ENCODE data around the gene FOXK2. TPM values are rescaled to one million over a fixed set of nuclear protein-coding genes. Genes with fewer than 3 reads are reported as not detected.

The FOXK2 gene
- total RNA-seq, 1 donor from 2014 or later, result 18.0 TPM

DNA sequence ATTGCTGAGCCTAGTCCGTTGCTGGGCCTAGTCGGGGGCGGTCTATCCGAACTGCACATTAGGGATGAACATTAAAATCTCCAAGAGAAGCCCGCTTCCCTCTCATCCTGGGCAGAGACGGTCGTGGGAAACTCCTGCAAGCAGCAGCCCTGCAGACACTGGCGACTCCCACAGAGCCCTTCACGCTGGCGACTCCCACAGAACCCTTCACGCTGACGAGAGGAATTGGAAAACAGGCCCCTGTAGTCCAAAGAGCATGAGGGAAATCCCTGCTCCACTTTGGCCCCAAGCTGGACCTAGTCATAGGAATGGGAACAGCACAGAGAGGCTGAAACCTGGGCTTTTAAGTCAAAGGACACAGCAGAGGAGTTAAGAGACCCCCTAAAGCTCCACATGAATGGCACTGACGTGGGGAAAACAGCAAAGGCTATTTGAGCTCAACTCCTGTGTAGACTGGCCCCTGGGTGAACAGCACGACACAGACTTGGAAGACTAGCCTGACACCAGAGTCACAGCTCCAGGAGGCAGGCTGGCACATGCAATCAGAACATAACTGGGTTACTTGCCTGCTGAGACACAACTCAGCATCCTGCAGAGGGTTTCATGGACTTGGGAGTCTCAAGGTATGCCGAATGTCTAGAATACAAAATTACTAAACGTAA lies 86.5 kb downstream of the FOXK2 start:
- no peak for DNase-seq (ENCODE audit: low read depth in 2 of 2)

DNA sequence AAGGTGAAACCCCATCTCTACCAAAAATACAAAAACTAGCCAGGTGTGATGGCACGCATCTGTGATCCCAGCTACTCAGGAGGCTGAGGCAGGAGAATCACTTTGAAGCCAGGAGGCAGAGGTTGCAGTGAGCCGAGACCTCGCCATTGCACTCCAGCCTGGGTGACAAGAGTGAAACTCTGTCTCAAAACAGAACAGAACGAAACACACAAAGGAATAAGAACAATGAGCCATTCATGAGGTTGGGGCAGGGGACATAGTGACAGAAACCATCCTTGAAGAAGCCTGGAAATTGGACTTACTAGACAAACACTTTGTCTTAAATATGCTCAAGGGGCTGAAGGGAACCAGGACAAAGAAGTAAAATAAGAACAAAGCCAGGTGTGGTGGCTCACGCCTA lies 89.3 kb downstream of the FOXK2 start:
- no peak for DNase-seq (ENCODE audit: low read depth in 2 of 2)

DNA sequence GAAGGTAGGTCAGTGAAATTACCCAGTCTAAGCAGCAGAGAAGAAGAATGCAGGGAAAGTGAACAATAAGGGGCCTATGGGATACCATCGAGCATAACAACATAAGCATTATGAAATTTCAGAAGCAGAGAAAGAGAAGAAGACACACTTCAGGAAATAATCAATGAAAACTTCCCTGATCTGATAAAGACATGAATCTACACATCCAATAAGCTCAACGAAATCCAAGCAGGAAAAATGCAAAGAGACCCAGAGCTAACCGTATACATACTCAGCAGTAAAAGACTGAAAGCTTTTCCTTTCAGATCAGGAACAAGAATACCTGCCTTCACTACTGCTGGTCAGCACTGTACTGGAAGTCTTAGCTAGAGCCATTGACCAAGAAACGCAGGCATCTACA lies 90.1 kb downstream of the FOXK2 start:
- no peak for DNase-seq (ENCODE audit: low read depth in 2 of 2)

DNA sequence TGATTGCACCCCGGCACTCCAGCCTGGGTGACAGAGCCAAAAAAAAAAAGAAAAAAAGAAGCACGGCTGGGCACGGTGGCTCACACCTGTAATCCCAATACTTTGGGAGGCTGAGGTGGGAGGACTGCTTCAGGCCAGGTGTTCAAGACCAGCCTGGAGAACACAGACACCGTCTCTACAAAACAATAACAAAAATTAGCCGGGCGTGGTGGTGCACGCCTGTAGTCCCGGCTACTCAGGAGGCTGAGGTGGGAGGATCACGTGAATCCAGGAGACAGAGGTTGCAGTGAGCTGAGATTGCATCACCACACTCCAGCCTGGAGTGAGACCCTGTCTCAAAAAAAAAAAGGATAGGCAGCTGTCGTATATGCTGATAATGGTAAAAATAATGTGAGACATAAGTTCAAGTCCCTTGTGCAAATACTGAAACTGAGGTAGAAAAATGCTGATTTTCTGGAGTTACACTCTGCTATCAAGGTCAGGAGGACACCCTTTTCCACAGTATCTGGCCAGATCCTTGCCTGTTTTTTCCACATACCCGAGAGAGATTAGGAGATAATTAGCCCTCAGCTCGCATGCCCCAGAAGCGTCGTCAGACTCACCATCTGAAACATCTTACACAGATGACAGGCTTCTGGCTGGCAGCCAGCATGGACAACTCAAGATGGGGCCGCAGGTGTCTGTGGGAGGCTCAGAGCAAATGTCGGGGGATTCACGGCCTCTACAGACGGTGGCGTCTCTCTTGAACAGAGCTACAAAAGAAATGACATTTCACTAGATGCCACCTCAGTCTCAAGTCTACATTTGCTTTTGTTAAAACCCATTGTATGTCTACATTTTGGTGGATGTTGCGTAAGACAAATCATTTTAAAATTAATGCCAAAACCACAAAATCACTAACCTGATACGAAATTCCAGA lies 91.9 kb downstream of the FOXK2 start:
- DNase-seq (ENCODE audit: low read depth in 2 of 2), result no peak

DNA sequence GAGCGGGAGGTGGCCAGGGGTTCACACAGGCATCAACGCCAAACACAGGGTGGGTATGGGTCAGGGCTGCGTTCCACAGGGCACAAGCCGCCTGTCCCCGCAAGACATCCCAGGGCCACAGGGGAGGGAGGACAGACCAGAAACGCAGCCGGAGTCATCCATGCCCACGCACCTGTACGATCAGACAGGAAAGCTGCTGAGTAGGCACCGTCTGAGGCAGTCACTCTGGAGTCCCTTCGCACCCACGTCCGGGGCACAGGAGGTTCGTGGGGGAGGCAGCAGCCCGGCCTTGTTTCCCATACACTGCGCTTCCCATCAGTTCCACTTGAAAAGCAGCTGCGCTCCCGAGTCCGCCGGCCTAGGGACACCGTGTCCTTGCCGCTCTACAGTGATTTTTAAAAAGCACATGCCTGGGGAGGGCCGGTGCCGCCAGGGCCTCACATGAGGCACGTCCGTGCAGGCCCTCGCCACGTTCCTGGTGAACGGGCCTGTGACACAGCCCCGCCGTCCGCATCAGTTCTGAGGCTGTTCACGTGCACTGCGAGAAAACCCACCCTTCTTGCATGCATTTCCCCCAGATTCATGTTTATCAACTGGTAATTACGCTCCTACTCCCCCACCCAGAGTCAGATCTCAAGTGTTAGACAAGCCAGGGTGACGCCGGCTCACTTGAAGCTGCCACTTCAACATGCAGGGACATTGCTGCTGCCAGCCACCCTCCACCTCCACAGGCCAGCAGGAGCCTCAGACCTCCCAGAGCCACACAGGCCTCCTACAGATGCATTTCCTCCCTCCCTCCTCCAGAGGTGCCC lies 94.0 kb downstream of the FOXK2 start:
- no peak for DNase-seq (ENCODE audit: low read depth in 2 of 2)

DNA sequence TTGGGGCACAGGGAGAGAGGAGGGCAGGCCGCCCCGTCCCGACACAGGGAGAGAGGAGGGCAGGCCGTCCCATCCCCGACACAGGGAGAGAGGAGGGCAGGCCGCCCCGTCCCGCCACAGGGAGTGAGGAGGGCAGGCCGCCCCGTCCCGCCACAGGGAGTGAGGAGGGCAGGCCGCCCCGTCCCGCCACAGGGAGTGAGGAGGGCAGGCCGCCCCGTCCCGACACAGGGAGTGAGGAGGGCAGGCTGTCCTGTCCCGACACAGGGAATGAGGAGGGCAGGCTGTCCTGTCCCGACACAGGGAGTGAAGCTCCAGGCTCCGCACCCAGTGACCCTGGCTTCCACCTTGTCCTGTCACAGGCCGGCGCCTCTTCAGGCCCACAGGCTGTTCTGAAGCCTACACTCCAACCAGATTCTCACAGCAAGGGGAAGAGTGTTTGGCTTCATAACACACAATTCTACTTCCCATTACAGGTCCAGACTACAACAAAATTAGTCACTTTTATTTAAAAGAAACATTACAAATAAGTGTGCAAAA lies 94.6 kb downstream of the FOXK2 start:
- no peak for DNase-seq (ENCODE audit: low read depth in 2 of 2)

DNA sequence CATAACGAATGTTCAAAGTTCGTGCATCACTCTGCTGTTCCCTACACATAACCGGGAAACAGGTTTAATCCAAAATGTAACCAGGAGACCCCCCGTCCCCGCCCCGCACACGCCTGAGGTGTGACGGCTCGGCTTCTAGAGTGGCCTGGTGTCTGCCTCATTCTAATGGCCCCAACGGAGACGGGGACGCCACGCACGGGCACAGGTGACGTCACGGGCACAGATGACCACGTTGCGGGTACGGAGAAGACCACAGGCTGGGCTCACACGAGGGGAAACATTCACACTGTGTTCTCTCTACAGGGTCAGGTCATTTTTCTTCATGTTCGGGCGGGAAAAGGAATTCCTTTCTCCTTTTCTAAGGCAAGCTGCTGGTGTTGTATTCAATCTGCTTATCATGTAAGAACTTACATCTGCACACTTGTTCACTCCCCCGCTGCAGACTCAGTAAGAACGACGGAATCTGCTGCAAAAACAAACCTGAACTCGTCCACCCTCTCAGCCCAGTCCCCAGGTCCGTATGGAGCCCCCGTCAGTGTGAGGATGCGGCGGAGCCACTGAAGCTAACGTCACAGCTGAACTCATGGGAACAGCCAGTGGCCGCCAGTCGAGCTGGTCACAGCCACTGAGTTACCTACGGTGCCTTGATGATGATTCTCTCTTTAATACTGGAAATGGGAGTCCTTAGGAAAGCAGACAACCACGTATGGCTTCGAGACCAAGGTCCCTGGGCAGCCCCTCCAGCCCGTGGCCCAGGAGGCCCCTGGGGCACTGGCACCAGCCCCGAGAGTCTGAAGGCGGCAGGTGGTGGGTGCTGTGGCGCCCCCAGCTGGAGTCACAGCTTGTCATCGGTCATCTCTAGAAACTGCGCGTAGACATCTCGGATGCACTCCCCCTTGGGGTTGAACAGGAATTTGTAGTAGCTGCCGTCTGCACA lies 95.8 kb downstream of the FOXK2 start:
- DNase-seq (ENCODE audit: low read depth in 2 of 2), result no peak

DNA sequence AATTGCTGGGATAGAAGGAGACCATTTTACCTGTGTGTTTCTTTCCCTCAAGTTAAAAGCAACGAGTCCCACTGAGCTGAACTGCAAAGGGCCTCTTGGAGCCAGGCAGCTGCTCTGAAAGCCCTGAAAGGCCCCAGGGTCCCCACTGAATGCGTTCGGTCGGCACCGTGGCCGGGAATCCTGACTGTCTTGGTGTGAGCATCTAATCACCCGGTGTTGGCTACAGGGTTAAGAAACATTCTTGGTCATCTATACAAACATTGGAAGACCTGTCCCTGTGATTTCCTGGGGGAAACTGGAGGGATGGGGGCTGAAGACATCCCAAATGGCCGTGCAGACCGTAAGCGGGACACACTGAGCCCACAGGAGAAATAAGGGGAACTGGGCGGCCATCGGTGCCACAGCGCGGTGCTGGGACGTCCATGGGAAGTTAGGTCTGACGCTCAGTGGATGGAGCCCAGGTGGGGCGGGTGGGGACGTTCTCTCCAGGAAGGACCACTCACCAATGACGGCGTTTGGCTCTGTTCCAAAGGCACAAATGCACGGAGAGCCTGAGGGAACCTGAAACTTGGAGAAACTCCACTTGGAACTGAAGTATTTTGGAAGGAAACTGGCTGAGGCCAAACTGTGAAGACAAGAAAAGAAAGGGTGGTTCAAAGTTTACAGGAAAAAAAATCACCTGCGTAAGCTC lies 96.6 kb downstream of the FOXK2 start:
- DNase-seq (ENCODE audit: low read depth in 2 of 2), result no peak

DNA sequence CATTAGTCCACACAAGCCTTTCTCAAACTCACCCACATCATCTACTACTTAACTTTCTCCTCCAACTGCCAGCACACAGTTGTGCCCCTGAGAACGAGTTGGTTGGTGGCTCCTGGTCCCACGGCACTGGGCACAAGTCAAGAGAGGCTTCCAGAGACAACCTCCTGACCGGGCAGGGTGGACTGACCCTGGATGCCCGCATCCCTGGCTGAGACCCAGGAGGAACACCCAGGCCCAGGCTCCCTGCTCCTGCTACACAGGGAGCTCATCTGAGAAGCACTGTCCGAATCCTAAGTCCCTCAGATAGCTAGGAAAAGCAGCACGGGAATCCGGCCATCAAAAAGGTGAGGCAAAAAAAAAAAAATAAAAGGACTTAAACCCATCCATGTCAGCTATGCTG lies 99.7 kb downstream of the FOXK2 start:
- DNase-seq (ENCODE audit: low read depth in 2 of 2), result no peak

DNA sequence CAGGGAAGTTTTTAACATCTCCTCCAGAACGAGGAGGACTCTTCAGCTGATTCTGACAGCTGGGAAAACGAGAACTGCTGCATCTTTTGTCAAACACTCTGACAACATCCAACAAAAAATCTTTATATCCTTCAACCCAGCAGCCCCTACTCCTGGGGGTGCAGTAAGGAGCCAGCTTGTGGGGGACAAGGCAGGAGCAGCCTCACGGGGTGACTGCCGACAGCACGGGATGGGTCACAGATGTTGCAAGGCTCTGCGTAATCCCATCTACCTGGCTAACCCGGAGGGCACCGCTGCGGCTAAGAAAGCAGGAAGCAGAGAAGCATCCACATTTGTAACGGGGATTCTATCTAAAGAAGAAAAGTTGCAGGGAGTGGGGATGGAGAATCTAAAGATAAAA lies 100.1 kb downstream of the FOXK2 start:
- no peak for DNase-seq (ENCODE audit: low read depth in 2 of 2)

DNA sequence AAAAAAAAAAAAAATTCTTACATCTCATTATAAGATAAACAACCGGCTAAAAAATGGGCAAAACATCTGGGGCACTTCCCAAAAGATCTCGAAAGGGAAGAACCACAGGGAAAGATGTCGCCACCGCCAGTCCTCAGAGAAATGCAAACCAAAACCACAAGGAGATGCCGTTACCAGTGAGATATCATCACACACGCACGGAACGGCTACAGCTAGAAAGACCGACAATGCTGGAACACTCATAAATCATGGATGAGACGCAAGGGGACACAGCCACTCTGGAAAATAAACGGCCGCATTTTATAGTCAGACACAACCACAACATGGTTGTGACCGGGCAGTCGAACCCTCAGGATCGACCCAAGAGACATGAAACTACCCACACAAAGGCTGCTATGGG lies 104.2 kb downstream of the FOXK2 start:
- DNase-seq (ENCODE audit: low read depth in 2 of 2), result no peak

DNA sequence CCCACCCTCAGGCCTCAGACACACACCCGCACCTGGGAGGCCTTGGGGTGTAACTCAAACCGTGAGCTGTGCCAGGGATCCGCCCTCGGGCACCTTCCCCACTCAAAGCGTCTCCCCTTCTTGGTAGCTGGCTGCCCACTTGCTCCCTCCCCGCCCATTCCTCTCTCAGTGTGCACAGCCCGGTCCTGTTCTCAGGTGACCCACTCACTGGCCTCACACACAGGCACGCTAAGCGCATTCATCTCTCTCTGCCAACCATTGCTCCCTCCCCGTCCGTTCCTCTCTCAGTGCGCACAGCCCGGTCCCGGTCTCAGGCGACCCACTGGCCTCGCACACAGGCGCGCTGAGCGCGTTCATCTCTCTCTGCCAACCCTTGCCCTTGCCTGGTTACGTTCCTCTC lies 107.9 kb downstream of the FOXK2 start:
- no peak for DNase-seq (ENCODE audit: low read depth in 2 of 2)

DNA sequence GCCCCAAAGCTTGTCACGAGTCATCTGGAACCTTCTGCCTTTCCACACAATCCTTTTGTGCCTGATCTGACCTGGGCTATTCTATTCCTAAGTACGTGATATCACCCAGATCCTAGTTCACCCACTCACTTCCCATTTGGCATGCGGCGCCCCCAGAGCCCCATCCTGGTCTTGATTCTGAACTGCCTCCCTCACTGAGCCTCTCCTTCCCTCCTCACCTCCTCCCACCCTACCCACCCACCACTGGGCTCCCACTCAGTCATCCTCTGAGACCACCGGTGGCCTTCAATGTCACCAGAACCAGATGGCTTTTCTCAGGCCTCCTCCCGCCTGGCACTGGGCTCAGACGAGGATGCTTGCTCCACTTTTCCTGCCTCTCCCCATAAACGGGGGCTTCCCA lies 110.2 kb downstream of the FOXK2 start:
- no peak for DNase-seq (ENCODE audit: low read depth in 2 of 2)

DNA sequence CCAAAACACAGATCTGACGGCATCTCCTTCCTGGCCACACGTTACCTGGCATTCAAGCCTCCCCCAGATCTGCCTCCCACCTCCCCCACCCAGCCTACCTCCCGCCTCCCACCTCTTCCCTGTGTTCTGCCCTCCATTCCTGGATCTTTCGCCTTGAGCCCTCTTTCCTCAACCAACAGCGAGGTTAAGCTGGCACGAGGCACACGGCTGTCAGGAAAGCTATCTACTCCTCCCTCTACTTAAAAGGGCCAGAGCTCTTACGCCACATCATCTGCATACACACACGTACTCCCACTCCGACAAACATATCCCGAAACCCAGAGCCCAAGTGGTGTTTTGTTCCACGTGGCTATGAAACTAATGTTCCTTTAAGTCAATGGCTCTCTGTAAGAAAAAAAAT lies 110.7 kb downstream of the FOXK2 start:
- DNase-seq (ENCODE audit: low read depth in 2 of 2), result no peak

DNA sequence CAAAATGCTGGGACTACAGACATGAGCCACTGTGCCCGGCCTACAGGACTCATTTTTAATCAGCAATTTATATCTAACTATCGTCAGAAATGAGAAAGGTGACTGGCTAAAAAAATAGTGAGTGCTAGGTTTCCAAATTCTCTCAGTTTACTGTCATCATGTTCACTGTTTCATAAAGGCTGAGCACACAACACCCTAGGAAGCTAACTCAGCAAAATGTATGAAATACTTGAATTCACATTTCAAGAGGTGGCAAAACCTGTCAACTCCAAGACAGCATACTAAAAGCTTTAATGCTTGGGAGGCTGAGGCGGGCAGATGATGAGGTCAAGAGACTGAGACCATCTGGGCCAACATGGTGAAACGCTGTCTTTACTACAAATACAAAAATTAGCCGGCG lies 112.0 kb downstream of the FOXK2 start:
- DNase-seq (ENCODE audit: low read depth in 2 of 2), result no peak

DNA sequence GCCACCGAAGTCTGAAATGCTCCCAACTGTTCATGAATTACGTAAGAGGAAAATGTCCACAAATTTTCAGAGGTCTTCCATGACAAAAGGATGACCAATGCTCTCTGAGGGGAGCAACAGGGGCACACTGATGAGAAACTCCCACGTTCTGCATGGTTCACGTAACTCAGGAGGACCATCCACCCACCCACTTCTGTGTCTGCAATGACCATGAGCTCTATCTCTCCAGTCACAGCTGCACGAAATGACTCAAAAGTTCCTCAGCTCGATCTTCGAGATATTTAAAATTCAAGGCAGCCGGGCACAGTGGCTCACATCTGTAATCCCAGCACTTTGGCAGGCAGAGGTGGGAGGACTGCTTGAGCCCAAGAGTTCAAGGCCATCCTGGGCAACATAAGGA lies 112.9 kb downstream of the FOXK2 start:
- no peak for DNase-seq (ENCODE audit: low read depth in 2 of 2)

DNA sequence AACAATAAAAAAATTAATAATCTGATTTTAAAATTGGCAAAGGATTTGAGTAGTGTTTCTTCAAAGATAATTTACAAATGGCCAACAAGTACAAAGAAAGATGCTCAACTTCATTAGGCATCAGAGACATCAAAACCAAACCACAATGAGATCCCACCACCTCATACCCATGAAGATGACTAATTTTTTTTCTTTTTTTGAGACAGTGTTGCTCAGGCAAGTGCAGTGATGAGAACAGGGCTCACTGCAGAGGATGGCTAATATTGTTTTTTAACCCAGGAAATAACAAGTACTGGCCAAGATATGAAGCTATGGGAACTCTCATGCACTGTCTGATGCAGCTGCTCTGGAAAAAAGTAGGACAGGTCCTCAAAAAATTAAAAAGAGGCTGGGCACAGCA lies 113.8 kb downstream of the FOXK2 start:
- DNase-seq (ENCODE audit: low read depth in 2 of 2), result no peak

DNA sequence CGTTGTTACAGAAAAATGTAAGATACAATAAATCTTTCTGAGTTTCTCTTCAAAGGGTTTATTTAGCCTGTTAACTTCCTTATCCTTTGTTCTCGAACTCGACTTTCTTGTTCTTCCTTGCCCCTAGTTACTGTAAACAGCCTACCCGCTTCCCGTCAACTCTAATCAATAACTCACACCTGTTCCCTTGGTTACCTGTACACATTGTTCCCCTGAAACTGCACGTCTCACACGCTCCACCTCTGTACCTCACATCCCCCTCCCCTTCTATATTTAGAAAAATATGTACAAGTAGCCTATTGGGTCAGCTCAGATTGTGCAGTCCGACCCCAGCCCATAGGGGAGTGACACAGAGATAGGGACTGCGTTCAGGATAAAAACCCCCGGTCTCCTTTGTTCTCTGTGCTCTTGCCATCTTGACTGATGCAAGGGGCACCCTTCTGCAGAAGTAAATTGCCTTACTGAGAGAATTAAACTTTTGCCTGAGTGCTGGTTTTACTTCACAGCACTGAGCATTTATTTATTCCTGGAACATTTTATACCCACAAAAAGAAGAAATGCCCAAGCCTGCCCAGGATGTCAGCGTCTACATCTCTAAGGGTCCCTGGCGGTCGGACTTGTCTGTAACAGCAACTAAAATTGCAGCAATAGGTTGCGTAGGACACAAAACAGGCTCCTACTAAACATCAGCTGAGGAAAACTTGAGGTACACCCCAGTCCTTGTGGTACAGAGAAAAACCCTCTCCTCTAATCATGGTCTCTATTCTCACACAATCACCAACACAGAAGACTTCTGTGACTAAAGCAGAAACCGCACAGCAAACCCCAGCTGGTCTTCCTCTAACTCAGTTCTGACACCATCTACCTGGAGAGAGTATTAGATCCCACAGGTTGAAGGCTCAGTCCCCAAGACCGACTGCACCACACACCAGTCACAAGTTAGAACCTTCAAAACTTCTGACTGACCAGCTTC lies 117.4 kb downstream of the FOXK2 start:
- DNase-seq (ENCODE audit: low read depth in 2 of 2), result no peak

DNA sequence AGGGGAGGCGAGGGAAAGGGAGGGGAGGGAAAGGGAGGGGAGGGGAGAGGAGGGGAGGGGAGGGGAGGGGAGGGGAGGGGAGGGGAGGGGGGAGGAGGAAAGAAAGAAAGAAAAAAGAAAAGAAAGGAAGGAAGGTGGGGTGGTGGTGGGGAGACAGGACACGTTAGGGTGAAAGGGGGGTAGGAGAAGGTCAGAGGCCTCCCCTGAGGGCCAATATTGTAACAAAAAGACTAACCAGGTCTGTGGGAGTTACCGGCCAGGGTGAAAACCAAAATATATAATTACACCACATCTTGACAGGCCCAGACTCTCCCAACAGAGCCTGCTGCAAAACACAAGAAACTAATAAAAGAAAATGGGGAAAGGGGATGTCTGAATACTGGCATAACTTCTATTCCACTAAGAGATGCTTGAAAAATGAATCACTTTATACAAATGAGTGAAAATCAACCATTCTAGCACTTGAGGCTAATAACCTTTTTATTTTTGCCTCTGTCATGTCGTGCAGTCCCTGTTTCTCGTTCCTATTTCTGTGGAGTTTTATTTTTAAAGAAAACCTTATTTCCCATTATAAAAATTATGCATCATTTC lies 118.7 kb downstream of the FOXK2 start:
- no peak for DNase-seq (ENCODE audit: low read depth in 2 of 2)
